ENCODE data around the gene FDXR. TPM values are rescaled to one million over a fixed set of nuclear protein-coding genes. Genes with fewer than 3 reads are reported as not detected.

The FDXR gene
- polyA plus RNA-seq, 1 donor = 2.0 TPM

DNA sequence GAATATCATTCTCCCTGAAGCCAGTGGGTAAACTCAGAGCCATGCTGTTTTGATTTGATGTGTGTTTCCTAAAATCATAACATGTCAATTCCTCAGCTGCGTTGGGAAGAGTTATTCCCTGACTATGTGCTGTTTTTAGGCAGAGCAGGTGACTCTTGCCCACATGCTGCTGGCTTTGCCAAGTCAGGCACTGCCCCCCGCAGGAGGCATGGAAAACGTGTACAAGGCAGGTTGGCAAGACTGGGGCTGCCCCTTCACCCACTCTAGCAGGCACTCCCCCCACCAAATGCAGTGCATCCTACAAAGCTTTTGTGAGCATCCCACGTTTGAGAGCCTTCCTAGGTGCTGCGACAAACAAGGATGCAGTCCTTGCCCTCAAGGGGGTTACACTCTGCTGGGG, 58.3 kb downstream of the FDXR start:
- DNase-seq (ENCODE audit: low read depth) = no peak

Other genes with a start within 250 kb of the FDXR start
- 0.04 TPM for gene CD300E, start 249.3 kb downstream of the FDXR start, polyA plus RNA-seq (ENCODE audit: insufficient read length)
- 0.28 TPM for gene CD300LF, start 160.1 kb downstream of the FDXR start, polyA plus RNA-seq (ENCODE audit: insufficient read length)
- gene RAB37, start 135.7 kb downstream of the FDXR start, polyA plus RNA-seq (ENCODE audit: insufficient read length) = 0.90 TPM
- 5.3 TPM for gene NHERF1, start 124.4 kb downstream of the FDXR start, polyA plus RNA-seq (ENCODE audit: insufficient read length)
- 37.5 TPM for gene NAT9, start 96.6 kb downstream of the FDXR start, polyA plus RNA-seq (ENCODE audit: insufficient read length)
- 0.71 TPM for gene GRIN2C, start 13.1 kb downstream of the FDXR start, polyA plus RNA-seq (ENCODE audit: insufficient read length)
- not detected for gene FADS6, start 20.6 kb upstream of the FDXR start, polyA plus RNA-seq (ENCODE audit: insufficient read length)
- 0.05 TPM for gene USH1G, start 50.3 kb upstream of the FDXR start, polyA plus RNA-seq (ENCODE audit: insufficient read length)
- not detected for gene OTOP2, start 51.3 kb upstream of the FDXR start, polyA plus RNA-seq (ENCODE audit: insufficient read length)
- gene OTOP3, start 62.9 kb upstream of the FDXR start, polyA plus RNA-seq (ENCODE audit: insufficient read length) = not detected
- gene HID1, start 99.8 kb upstream of the FDXR start, polyA plus RNA-seq (ENCODE audit: insufficient read length) = 5.9 TPM
- 6.8 TPM for gene CDR2L, start 114.6 kb upstream of the FDXR start, polyA plus RNA-seq (ENCODE audit: insufficient read length)
- gene MRPL58, start 139.7 kb upstream of the FDXR start, polyA plus RNA-seq (ENCODE audit: insufficient read length) = 24.0 TPM
- 249 TPM for gene ATP5PD, start 174.0 kb upstream of the FDXR start, polyA plus RNA-seq (ENCODE audit: insufficient read length)
- gene KCTD2, start 174.2 kb upstream of the FDXR start, polyA plus RNA-seq (ENCODE audit: insufficient read length) = 20.5 TPM
- gene SLC16A5, start 215.0 kb upstream of the FDXR start, polyA plus RNA-seq (ENCODE audit: insufficient read length) = 6.9 TPM
- gene ARMC7, start 237.0 kb upstream of the FDXR start, polyA plus RNA-seq (ENCODE audit: insufficient read length) = 6.5 TPM